OCI-LY1 (cell line): Measurements from ENCODE around the gene UBAC1.

ENCODE experiments used
- H2AFZ ChIP-seq: fragments of 200-600 bp; sonication (generic), shearing (Covaris generic); 2 replicates; pipeline ENCODE4 v1.6.0; 2014; ENCODE audit warnings: antibody characterized with exemption, mild to moderate bottlenecking, low read length
- H3F3A ChIP-seq: fragments of 200-600 bp; sonication (generic), shearing (Covaris generic); 2 replicates; pipeline ENCODE4 v1.6.0; 2014; ENCODE audit warnings: mild to moderate bottlenecking, antibody characterized with exemption, low read length, moderate library complexity; ENCODE audit not compliant: insufficient read depth
- H3K27ac ChIP-seq: fragments of 200-600 bp; sonication (generic); 2 replicates; pipeline ENCODE4 v1.5.1; 2014; ENCODE audit warnings: low read length, mixed run types, mild to moderate bottlenecking, low read depth; ENCODE audit not compliant: poor library complexity, severe bottlenecking
- H3K27me3 ChIP-seq: fragments of 200-600 bp; sonication (generic); 2 replicates; pipeline ENCODE4 v1.6.0; 2014; ENCODE audit warnings: antibody characterized with exemption, mild to moderate bottlenecking, low read length, moderate library complexity; ENCODE audit not compliant: insufficient read depth
- H3K36me3 ChIP-seq: fragments of 200-600 bp; sonication (generic); 2 replicates; pipeline ENCODE4 v1.6.1; 2014; ENCODE audit warnings: mild to moderate bottlenecking, antibody characterized with exemption, low read length, moderate library complexity, mixed read lengths; ENCODE audit not compliant: insufficient read depth
- H3K4me1 ChIP-seq: fragments of 200-600 bp; sonication (generic); 2 replicates; pipeline ENCODE4 v1.5.1; 2014; ENCODE audit warnings: mild to moderate bottlenecking, low read length, moderate library complexity; ENCODE audit not compliant: insufficient read depth, severe bottlenecking
- H3K4me2 ChIP-seq: fragments of 200-600 bp; sonication (generic), shearing (Covaris generic); 2 replicates; pipeline ENCODE4 v1.6.1; 2014; ENCODE audit warnings: low read length
- H3K4me3 ChIP-seq: fragments of 200-600 bp; sonication (generic); 2 replicates; pipeline ENCODE4 v1.5.1; 2014; ENCODE audit warnings: low read length, low read depth, mild to moderate bottlenecking, mixed read lengths; ENCODE audit not compliant: poor library complexity, severe bottlenecking
- H3K79me2 ChIP-seq: fragments of 200-600 bp; shearing (Covaris generic); 2 replicates; pipeline ENCODE4 v1.6.1; 2016; ENCODE audit warnings: mixed run types, low read length, mixed read lengths; ENCODE audit not compliant: insufficient read depth
- H3K9ac ChIP-seq: fragments of 200-600 bp; sonication (generic), shearing (Covaris generic); 2 replicates; pipeline ENCODE4 v1.6.1; 2014; ENCODE audit warnings: mild to moderate bottlenecking, low read length, mixed read lengths
- H3K9me2 ChIP-seq: fragments of 200-600 bp; sonication (generic), shearing (Covaris generic); 2 replicates; pipeline ENCODE4 v1.6.1; 2014; ENCODE audit warnings: low read depth, mild to moderate bottlenecking, low read length, mixed read lengths
- H3K9me3 ChIP-seq: fragments of 200-600 bp; shearing (Covaris generic); 2 replicates; pipeline ENCODE4 v1.6.1; 2014; ENCODE audit warnings: low read length, mixed read lengths
- H4K20me1 ChIP-seq: fragments of 200-600 bp; sonication (generic), shearing (Covaris generic); 2 replicates; pipeline ENCODE4 v1.6.0; 2016; ENCODE audit warnings: mild to moderate bottlenecking, low read length; ENCODE audit not compliant: insufficient read depth
- EZH2 ChIP-seq: fragments of 200-600 bp; sonication (generic), shearing (Covaris generic); IDR thresholded peaks from 2 replicates; pipeline ENCODE4 v1.8.0; 2017; ENCODE audit warnings: borderline replicate concordance, mixed run types, mild to moderate bottlenecking, antibody characterized with exemption, low read length, moderate library complexity, mixed read lengths
- TF ChIP-seq, protein P1 (sequence below): fragments of 200-600 bp; sonication (generic), shearing (Covaris generic); IDR thresholded peaks from 2 replicates; pipeline ENCODE4 v1.5.1; 2017; ENCODE audit warnings: mild to moderate bottlenecking, antibody characterized with exemption, low read length, moderate library complexity, mixed read lengths

Gene UBAC1

GRCh38 chr9:135921749-135922310 is 39.3 kb downstream of the UBAC1 start:
- Histone ChIP-seq H3K4me2 (no peak overlapping the region), H3K4me3 (no peak overlapping the region), H2AFZ (no peak overlapping the region), H3K79me2 (no peaks in the 10 kb centered on the region), H3K4me1 (no peaks in the 10 kb centered on the region), H3K27me3 (no peaks in the 10 kb centered on the region), H4K20me1 (no peaks in the 10 kb centered on the region), H3K9me2 (no peaks in the 10 kb centered on the region), H3K27ac (no peak overlapping the region), H3K9me3 (peaks cover 4% of the 10 kb centered on the region; the same call in 1 of the 2 replicates), H3K36me3 (no peaks in the 10 kb centered on the region), H3K9ac (no peak overlapping the region), H3F3A (no peaks in the 10 kb centered on the region)
- no peak for TF ChIP-seq EZH2
- TF ChIP-seq, protein P1, sequence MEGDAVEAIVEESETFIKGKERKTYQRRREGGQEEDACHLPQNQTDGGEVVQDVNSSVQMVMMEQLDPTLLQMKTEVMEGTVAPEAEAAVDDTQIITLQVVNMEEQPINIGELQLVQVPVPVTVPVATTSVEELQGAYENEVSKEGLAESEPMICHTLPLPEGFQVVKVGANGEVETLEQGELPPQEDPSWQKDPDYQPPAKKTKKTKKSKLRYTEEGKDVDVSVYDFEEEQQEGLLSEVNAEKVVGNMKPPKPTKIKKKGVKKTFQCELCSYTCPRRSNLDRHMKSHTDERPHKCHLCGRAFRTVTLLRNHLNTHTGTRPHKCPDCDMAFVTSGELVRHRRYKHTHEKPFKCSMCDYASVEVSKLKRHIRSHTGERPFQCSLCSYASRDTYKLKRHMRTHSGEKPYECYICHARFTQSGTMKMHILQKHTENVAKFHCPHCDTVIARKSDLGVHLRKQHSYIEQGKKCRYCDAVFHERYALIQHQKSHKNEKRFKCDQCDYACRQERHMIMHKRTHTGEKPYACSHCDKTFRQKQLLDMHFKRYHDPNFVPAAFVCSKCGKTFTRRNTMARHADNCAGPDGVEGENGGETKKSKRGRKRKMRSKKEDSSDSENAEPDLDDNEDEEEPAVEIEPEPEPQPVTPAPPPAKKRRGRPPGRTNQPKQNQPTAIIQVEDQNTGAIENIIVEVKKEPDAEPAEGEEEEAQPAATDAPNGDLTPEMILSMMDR, result no peak

DNA sequence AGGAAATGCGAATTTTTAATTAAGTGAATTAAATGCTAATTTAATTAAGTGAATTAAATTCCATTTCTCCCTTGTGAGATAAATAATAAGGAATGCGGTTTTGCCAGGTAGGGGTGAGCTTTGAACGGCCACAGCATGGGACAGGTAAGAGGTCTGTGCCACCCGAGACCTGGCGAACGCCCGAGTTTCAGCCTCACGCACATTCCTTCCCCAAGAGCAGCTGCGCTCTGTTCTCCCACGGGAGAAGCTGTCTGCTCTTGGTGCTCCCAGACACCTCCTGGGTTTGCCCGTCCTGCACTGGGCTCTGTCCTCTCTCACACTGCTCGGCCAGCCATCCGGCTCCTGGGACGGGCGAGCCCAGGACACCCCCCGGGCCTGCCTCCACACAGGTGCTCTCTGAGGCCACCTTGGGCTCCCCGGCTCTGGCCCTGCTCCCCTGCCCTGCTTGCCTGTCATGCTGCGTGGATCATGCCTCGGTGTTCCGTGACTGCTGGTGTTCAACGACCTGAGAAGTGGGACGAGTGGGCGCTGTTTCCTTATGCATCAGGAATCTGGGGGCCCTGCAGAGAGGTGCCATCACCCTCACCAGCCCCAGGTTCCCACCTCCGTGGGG is 40.1 kb downstream of the UBAC1 start:
- peaks cover 8% of the 10 kb centered on the region; the same call in 1 of the 2 replicates for H3K9me3 ChIP-seq
- TF ChIP-seq, protein P1, result no peak
- TF ChIP-seq EZH2, result no peak

DNA sequence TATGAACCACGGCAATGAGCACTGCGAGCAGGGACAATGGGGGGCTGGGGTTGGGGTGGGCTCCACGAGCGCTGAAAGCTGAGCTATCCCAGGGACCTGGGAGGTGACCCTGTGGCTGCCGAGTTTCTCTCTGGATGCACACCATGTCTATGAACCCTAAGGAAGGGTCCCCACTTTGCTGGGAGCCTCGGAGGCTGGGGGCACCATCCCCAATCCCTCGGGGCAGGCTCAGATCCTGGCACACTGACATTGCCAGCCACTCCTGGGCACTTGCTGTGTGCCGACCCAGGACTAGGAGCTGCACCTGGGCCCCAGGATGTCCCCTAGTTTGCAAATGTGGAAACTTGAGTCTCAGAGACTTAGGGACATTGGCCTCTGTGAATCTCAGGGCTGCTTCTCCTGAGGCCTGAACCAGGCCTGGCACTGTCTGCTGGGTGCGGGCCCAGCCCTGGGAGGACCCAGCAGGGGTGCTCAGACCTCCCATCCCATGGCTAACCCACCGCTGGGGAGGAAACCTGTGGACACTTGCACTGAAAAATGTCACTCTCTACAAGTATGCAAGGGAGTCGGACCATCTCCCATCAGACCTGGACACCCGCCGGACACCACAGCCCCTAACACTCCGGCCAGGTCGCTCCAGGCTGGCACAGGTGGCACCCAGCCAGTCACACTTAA is 40.8 kb downstream of the UBAC1 start:
- no peak overlapping the region for H3K4me2 ChIP-seq

More for the DNA sequence above, 40.1 kb downstream of the UBAC1 start:
- H2AFZ ChIP-seq, result no peak overlapping the region
- H3K36me3 ChIP-seq, result peaks cover 6% of the 10 kb centered on the region
- H3K9ac ChIP-seq, result no peak overlapping the region
- H3K4me1 ChIP-seq, result no peaks in the 10 kb centered on the region
- H3K27ac ChIP-seq, result no peak overlapping the region
- H3F3A ChIP-seq, result no peaks in the 10 kb centered on the region
- no peaks in the 10 kb centered on the region for H4K20me1 ChIP-seq
- no peaks in the 10 kb centered on the region for H3K9me2 ChIP-seq
- no peak overlapping the region for H3K4me3 ChIP-seq
- H3K4me2 ChIP-seq, result no peak overlapping the region
- no peaks in the 10 kb centered on the region for H3K27me3 ChIP-seq
- H3K79me2 ChIP-seq, result no peaks in the 10 kb centered on the region

More for the DNA sequence above, 40.8 kb downstream of the UBAC1 start:
- Histone ChIP-seq H3K27me3 (no peaks in the 10 kb centered on the region), H3K4me3 (no peak overlapping the region), H3K4me1 (no peaks in the 10 kb centered on the region), H3F3A (no peaks in the 10 kb centered on the region), H3K36me3 (peaks cover 13% of the 10 kb centered on the region), H3K9ac (no peak overlapping the region), H3K9me3 (peaks cover 15% of the 10 kb centered on the region), H4K20me1 (no peaks in the 10 kb centered on the region), H3K9me2 (no peaks in the 10 kb centered on the region), H3K79me2 (no peaks in the 10 kb centered on the region), H3K27ac (no peak overlapping the region), H2AFZ (no peak overlapping the region)
- no peak for TF ChIP-seq EZH2
- TF ChIP-seq, protein P1, result no peak
